Measurements from ENCODE around the gene POR.

DNA sequence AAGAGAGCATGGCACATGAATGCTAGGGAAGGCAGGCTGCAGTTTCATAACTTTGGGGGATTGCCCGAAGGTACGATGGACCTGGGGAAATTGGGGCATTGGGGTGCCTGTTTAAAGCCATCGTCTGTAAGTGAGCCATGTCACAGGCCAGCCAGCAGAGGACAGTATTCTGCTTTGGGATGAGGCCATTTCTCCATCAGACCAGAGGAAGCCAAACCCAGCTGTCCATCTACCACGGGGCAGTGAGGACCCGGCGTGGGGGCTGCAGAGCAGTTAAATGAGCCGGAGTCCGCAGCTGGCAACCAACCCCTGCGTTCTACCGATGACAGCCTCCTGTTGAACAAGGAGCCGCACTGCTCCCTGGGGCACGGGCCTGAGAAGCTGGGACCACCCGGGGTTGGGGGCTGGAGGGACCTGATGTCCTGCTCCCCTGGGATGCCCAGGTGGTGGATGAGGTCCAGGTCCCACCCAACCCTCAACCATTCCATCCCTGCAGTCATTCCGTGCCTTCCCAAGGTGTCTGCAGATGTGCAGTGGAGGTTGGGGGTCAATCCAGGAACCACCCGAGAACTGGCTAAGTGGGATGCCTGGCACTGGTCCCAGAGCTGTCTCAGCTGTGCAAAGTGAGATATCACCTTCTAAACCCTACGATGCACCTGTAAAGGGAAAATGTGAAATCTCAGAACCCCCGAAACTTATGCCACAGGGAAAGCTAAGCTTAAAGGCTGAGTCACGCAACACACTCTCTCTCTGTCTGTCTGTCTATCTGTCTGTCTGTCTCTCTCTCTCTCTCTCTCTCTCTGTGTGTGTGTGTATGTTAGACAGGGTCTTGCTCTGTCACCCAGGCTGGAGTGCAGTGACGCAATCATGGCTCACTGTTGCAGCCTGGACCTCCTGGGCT, 48.2 kb upstream of the POR start:
- TF ChIP-seq, protein P1, sequence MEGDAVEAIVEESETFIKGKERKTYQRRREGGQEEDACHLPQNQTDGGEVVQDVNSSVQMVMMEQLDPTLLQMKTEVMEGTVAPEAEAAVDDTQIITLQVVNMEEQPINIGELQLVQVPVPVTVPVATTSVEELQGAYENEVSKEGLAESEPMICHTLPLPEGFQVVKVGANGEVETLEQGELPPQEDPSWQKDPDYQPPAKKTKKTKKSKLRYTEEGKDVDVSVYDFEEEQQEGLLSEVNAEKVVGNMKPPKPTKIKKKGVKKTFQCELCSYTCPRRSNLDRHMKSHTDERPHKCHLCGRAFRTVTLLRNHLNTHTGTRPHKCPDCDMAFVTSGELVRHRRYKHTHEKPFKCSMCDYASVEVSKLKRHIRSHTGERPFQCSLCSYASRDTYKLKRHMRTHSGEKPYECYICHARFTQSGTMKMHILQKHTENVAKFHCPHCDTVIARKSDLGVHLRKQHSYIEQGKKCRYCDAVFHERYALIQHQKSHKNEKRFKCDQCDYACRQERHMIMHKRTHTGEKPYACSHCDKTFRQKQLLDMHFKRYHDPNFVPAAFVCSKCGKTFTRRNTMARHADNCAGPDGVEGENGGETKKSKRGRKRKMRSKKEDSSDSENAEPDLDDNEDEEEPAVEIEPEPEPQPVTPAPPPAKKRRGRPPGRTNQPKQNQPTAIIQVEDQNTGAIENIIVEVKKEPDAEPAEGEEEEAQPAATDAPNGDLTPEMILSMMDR (conservative IDR thresholded peaks at IDR 0.05; ENCODE audit: low read depth, low read length) = peak; percentile 81
- no peak for TF ChIP-seq EZH2 (IDR thresholded peaks at IDR 0.05; ENCODE audit: borderline replicate concordance, low read depth, low read length, poor library complexity, severe bottlenecking)

Measured in A673 (cell line).